WTC11 (cell line): ENCODE results near the gene SUGP2.

Experiments
- CREB1 ChIP-seq: sonication (generic); formaldehyde crosslinking; IDR thresholded peaks from 2 replicates; pipeline ENCODE4 v1.8.0; 2023; ENCODE audit warnings: mild to moderate bottlenecking, missing genetic modification reagents
- CTCF ChIP-seq: fragments of 200-600 bp; IDR thresholded peaks from 2 replicates; pipeline ENCODE4 v1.8.0; 2022; ENCODE audit warnings: antibody characterized with exemption
- NR2C2 ChIP-seq: sonication (generic); formaldehyde crosslinking; IDR thresholded peaks from 2 replicates; pipeline ENCODE4 v1.8.0; 2022; ENCODE audit warnings: mild to moderate bottlenecking, missing genetic modification reagents
- TEAD4 ChIP-seq: sonication (generic); formaldehyde crosslinking; IDR thresholded peaks from 2 replicates; pipeline ENCODE4 v1.8.0; 2022; ENCODE audit warnings: mild to moderate bottlenecking, missing genetic modification reagents

- TF ChIP-seq NR2C2: no peak
- no peak for TF ChIP-seq CTCF
- TF ChIP-seq TEAD4 (CRISPR knock-in tag): no peak
- TF ChIP-seq CREB1 (CRISPR knock-in tag): no peak
Observed at GRCh38 chr19:18972301-18972811, 61.0 kb downstream of the SUGP2 start.
